Thymus (tissue), 11 donors: Measurements from ENCODE around the gene GNAT3. TPM values are rescaled to one million over a fixed set of nuclear protein-coding genes. Genes with fewer than 3 reads are reported as not detected.

ENCODE experiments used
- DNase-seq, 9 donors: peaks; one replicate each; pipeline ENCODE4 v3.0.0-alpha.2; 2013; ENCODE audit warnings: low spot score in 9 of 9, low read depth in 6 of 9, missing footprints in 1 of 9
- H3K27ac ChIP-seq, 2 donors: one replicate each; pipeline ENCODE4 v1.5.1; 2013; ENCODE audit warnings: control low read depth in 1 of 2, low read depth in 1 of 2, low read length in 1 of 2, mild to moderate bottlenecking in 1 of 2, moderate library complexity in 1 of 2
- H3K27me3 ChIP-seq, 2 donors: one replicate each; pipeline ENCODE4 v1.5.1; 2013; ENCODE audit warnings: low read length in 1 of 2; ENCODE audit not compliant: control insufficient read depth in 2 of 2, insufficient read depth in 1 of 2
- H3K36me3 ChIP-seq, 2 donors: one replicate each; pipeline ENCODE4 v1.5.1; 2013; ENCODE audit warnings: low read length in 1 of 2, mild to moderate bottlenecking in 1 of 2, moderate library complexity in 1 of 2; ENCODE audit not compliant: control insufficient read depth in 2 of 2, insufficient read depth in 2 of 2
- H3K4me1 ChIP-seq, 2 donors: one replicate each; pipeline ENCODE4 v1.5.1; 2013; ENCODE audit warnings: low read length in 2 of 2; ENCODE audit not compliant: control insufficient read depth in 2 of 2, insufficient read depth in 2 of 2
- H3K4me3 ChIP-seq, 2 donors: one replicate each; pipeline ENCODE4 v1.5.1; 2013; ENCODE audit warnings: low read length in 2 of 2, control low read depth in 1 of 2, mild to moderate bottlenecking in 1 of 2
- H3K9me3 ChIP-seq, 2 donors: one replicate each; pipeline ENCODE4 v1.5.1; 2013; ENCODE audit warnings: low read length in 1 of 2, mild to moderate bottlenecking in 1 of 2; ENCODE audit not compliant: control insufficient read depth in 2 of 2, insufficient read depth in 1 of 2
- WGBS: extraction: QIAGEN DNeasy Blood & Tissue Kit; methylation state at CpG from one replicate; pipeline ENCODE4 v1.1.7; 2013; 5-methylcytosine and 5-hydroxymethylcytosine counted together
- polyA plus RNA-seq: library from polyadenylated mRNA; stranded (reverse); fragments of 200-250 nt; gene quantifications from one replicate; pipeline ENCODE4 v1.2.3, GENCODE V29; 2013
- total RNA-seq: library from RNA; stranded (reverse); fragments of 120-200 nt; gene quantifications from one replicate; pipeline ENCODE4 v1.2.4, GENCODE V29; 2013
- donor health status: healthy.

The GNAT3 gene
- total and polyA plus RNA-seq, 2 donors, result 0.05 to 0.19 TPM

GRCh38 chr7:80440883-80441282 is 71.0 kb downstream of the GNAT3 start:
- 85% methylated on average over 2 of the region's 2 CpGs for WGBS
- Histone ChIP-seq H3K36me3 (no peaks in the 10 kb centered on the region), H3K27ac (no peak overlapping the region), H3K4me1 (no peaks in the 10 kb centered on the region), H3K27me3 (no peaks in the 10 kb centered on the region), H3K9me3 (no peaks in the 10 kb centered on the region), H3K4me3 (no peak overlapping the region)
- no peak for DNase-seq

- Histone ChIP-seq H3K9me3 (no peaks in the 10 kb centered on the region), H3K4me1 (no peaks in the 10 kb centered on the region), H3K27me3 (no peaks in the 10 kb centered on the region), H3K27ac (no peak overlapping the region), H3K36me3 (no peaks in the 10 kb centered on the region), H3K4me3 (no peak overlapping the region)
- 74% methylated on average over 4 of the region's 4 CpGs for WGBS
- DNase-seq, result no peak
These were observed 71.7 kb downstream of the GNAT3 start for GRCh38 chr7:80439894-80440821.

- 96% methylated on average over 2 of the region's 2 CpGs for WGBS
- Histone ChIP-seq H3K27ac (no peak overlapping the region), H3K27me3 (no peaks in the 10 kb centered on the region), H3K9me3 (peaks cover 0 to 4% of the 10 kb centered on the region in 2 donors), H3K36me3 (no peaks in the 10 kb centered on the region), H3K4me3 (no peak overlapping the region), H3K4me1 (no peaks in the 10 kb centered on the region)
- no peak for DNase-seq
These were observed 76.3 kb downstream of the GNAT3 start for GRCh38 chr7:80435521-80435920.

GRCh38 chr7:80434047-80434446 is 77.8 kb downstream of the GNAT3 start:
- WGBS, result 82% methylated on average over 5 of the region's 5 CpGs
- H3K9me3 ChIP-seq, result peaks cover 0 to 4% of the 10 kb centered on the region in 2 donors
- no peak overlapping the region for H3K27ac ChIP-seq
- H3K4me1 ChIP-seq, result no peaks in the 10 kb centered on the region
- H3K27me3 ChIP-seq, result no peaks in the 10 kb centered on the region
- no peaks in the 10 kb centered on the region for H3K36me3 ChIP-seq
- H3K4me3 ChIP-seq, result no peak overlapping the region
- DNase-seq, result no peak

- H3K27ac ChIP-seq, result no peak overlapping the region
- no peaks in the 10 kb centered on the region for H3K36me3 ChIP-seq
- H3K4me3 ChIP-seq, result no peak overlapping the region
- DNase-seq, result no peak
- WGBS, result 100% methylated on average over 1 of the region's 1 CpG
- peaks cover 0 to 4% of the 10 kb centered on the region in 2 donors for H3K9me3 ChIP-seq
- no peaks in the 10 kb centered on the region for H3K27me3 ChIP-seq
- H3K4me1 ChIP-seq, result no peaks in the 10 kb centered on the region
These were observed 79.7 kb downstream of the GNAT3 start for GRCh38 chr7:80432166-80432565.

GRCh38 chr7:80429181-80429580 is 82.7 kb downstream of the GNAT3 start:
- 99% methylated on average over 1 of the region's 1 CpG for WGBS
- H3K9me3 ChIP-seq, result peaks cover 0 to 4% of the 10 kb centered on the region in 2 donors
- no peak overlapping the region for H3K27ac ChIP-seq
- DNase-seq, result no peak
- H3K36me3 ChIP-seq, result no peaks in the 10 kb centered on the region
- H3K4me1 ChIP-seq, result no peaks in the 10 kb centered on the region
- no peaks in the 10 kb centered on the region for H3K27me3 ChIP-seq
- no peak overlapping the region for H3K4me3 ChIP-seq

DNA sequence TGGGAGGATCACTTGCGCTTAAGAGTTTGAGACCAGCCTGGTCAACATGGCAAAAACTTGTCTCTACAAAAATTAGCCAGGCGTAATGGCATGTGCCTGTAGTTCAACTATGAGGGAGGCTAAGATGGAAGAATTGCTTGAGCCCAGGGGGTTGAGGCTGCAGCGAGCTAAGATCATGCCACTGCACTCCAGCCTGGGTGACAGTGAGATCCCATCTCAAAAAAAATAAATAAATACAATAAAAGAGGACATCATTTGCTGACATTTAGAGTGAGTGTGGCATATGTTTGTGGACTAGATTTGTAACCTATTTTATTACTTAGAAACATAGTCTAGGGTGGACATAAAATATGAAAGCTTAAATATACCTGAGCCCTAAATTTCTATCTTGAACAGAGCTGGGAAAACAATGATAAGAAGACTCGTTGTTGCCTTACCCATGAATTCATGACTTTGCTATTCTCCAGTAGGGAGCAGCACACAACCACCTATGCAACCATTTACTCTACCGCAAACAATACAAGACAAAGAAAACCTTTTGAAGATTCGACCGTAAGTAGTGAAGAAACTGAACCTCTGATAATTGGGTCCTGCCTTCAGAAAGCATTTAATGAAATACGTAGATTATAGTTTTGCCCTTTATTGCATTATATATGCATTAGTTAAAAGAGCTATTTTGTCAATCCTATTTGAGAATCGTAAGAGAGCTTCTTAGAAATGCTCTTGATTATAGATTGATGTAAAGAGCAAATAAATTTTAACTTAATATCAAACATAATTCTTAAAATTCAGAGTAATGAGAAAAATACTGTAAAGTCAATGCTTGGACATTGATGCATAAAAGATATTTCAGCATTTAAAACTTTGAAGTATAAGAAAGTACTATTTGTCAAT is 83.5 kb downstream of the GNAT3 start:
- DNase-seq, result peak in 6 of 9 donors; percentile 6 to 55 (median 14)
- WGBS, result 53% methylated on average over 9 of the region's 9 CpGs
- no peaks in the 10 kb centered on the region for H3K36me3 ChIP-seq
- H3K27me3 ChIP-seq, result no peaks in the 10 kb centered on the region
- no peak overlapping the region for H3K27ac ChIP-seq
- no peaks in the 10 kb centered on the region for H3K9me3 ChIP-seq
- H3K4me3 ChIP-seq, result no peak overlapping the region
- H3K4me1 ChIP-seq, result no peaks in the 10 kb centered on the region

DNA sequence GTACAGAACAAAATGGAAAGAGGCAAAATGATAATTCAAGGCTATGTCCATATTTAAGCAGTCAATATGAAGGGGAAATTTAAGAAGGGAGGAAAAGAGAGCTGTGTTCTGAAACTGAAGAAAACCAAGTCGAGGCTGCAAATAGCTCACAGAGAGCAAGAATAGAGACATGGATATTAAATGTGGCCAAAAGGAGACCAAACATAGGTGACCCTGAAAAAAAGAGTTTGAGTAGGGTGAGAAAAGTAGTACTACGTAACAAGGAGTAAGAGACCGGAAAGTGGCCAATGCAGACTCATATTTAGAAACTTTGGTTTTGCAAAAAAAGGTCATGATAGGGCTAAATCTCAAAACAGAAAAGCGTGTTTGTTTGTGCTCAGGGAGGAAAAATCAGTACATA is 84.6 kb downstream of the GNAT3 start:
- Histone ChIP-seq H3K9me3 (no peaks in the 10 kb centered on the region), H3K4me3 (no peak overlapping the region), H3K27ac (no peak overlapping the region), H3K27me3 (no peaks in the 10 kb centered on the region), H3K4me1 (no peaks in the 10 kb centered on the region), H3K36me3 (no peaks in the 10 kb centered on the region)
- 95% methylated on average over 4 of the region's 4 CpGs for WGBS
- no peak for DNase-seq

- no peaks in the 10 kb centered on the region for H3K9me3 ChIP-seq
- H3K4me1 ChIP-seq, result no peaks in the 10 kb centered on the region
- no peak overlapping the region for H3K27ac ChIP-seq
- H3K4me3 ChIP-seq, result no peak overlapping the region
- DNase-seq, result no peak
- H3K36me3 ChIP-seq, result no peaks in the 10 kb centered on the region
- H3K27me3 ChIP-seq, result no peaks in the 10 kb centered on the region
- 90% methylated on average over 2 of the region's 2 CpGs for WGBS
These were observed 91.0 kb downstream of the GNAT3 start for GRCh38 chr7:80420876-80421275.
